GM23338 (cell line): ENCODE measurements around the gene WDR17.

ENCODE experiments used
- EZH2 ChIP-seq: fragments of 200-600 bp; sonication (generic); IDR thresholded peaks from one replicate; pipeline ENCODE4 v1.8.0; 2017; ENCODE audit warnings: antibody characterized with exemption, mild to moderate bottlenecking, low read depth; ENCODE audit not compliant: unreplicated experiment
- EZH2phosphoT487 ChIP-seq: fragments of 200-600 bp; sonication (generic); IDR thresholded peaks from one replicate; pipeline ENCODE4 v1.8.1; 2018; ENCODE audit warnings: antibody characterized with exemption; ENCODE audit not compliant: unreplicated experiment
- JUNB ChIP-seq: IDR thresholded peaks from one replicate; pipeline ENCODE4 v1.6.1; 2016; ENCODE audit warnings: antibody characterized with exemption; ENCODE audit not compliant: unreplicated experiment
- POLR2AphosphoS5 ChIP-seq: IDR thresholded peaks from 2 replicates; pipeline ENCODE4 v1.6.1; 2016; ENCODE audit warnings: antibody characterized with exemption, low read depth
- TF ChIP-seq, protein P1 (sequence below), 2 experiments: fragments of 200-600 bp in 1 of 2; sonication (generic) in 1 of 2; conservative IDR thresholded peaks; 2 replicates each; pipeline versions ENCODE4 v1.5.1 to v1.6.1; 2016 to 2017; ENCODE audit warnings: antibody characterized with exemption in 2 of 2, low read depth in 2 of 2, mild to moderate bottlenecking in 2 of 2, moderate library complexity in 1 of 2
- TF ChIP-seq, protein P2 (sequence below): IDR thresholded peaks from one replicate; pipeline ENCODE4 v1.6.1; 2018; ENCODE audit warnings: antibody characterized with exemption; ENCODE audit not compliant: unreplicated experiment

DNA sequence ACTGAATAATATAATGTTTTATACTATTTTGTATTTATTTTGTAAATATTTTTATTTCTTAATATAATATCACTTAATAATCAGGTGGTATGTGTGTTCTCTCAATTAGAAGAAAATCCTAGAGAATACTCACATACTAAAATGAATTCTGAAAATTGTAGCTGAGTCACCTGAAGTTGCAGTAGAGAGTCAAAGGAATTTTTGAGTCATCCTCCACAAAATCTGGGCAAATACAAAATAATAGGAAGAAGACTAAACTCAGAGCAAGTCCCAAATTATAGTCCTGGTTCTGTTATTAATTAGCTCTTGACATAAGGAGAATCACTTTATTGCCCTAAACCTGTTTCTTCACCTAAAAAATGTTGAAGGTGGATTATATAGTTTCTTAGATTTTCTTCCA is 72.0 kb downstream of the WDR17 start:
- TF ChIP-seq, protein P1, sequence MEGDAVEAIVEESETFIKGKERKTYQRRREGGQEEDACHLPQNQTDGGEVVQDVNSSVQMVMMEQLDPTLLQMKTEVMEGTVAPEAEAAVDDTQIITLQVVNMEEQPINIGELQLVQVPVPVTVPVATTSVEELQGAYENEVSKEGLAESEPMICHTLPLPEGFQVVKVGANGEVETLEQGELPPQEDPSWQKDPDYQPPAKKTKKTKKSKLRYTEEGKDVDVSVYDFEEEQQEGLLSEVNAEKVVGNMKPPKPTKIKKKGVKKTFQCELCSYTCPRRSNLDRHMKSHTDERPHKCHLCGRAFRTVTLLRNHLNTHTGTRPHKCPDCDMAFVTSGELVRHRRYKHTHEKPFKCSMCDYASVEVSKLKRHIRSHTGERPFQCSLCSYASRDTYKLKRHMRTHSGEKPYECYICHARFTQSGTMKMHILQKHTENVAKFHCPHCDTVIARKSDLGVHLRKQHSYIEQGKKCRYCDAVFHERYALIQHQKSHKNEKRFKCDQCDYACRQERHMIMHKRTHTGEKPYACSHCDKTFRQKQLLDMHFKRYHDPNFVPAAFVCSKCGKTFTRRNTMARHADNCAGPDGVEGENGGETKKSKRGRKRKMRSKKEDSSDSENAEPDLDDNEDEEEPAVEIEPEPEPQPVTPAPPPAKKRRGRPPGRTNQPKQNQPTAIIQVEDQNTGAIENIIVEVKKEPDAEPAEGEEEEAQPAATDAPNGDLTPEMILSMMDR (conservative IDR thresholded peaks at IDR 0.05; ENCODE audit: low read depth in 2 of 2), result no peak
- TF ChIP-seq EZH2phosphoT487 (no peak), POLR2AphosphoS5 (no peak), EZH2 (no peak), JUNB (no peak)
- TF ChIP-seq, protein P2, sequence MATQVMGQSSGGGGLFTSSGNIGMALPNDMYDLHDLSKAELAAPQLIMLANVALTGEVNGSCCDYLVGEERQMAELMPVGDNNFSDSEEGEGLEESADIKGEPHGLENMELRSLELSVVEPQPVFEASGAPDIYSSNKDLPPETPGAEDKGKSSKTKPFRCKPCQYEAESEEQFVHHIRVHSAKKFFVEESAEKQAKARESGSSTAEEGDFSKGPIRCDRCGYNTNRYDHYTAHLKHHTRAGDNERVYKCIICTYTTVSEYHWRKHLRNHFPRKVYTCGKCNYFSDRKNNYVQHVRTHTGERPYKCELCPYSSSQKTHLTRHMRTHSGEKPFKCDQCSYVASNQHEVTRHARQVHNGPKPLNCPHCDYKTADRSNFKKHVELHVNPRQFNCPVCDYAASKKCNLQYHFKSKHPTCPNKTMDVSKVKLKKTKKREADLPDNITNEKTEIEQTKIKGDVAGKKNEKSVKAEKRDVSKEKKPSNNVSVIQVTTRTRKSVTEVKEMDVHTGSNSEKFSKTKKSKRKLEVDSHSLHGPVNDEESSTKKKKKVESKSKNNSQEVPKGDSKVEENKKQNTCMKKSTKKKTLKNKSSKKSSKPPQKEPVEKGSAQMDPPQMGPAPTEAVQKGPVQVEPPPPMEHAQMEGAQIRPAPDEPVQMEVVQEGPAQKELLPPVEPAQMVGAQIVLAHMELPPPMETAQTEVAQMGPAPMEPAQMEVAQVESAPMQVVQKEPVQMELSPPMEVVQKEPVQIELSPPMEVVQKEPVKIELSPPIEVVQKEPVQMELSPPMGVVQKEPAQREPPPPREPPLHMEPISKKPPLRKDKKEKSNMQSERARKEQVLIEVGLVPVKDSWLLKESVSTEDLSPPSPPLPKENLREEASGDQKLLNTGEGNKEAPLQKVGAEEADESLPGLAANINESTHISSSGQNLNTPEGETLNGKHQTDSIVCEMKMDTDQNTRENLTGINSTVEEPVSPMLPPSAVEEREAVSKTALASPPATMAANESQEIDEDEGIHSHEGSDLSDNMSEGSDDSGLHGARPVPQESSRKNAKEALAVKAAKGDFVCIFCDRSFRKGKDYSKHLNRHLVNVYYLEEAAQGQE, result no peak
